ENCODE measurements around the gene TPCN1. TPM values are rescaled to one million over a fixed set of nuclear protein-coding genes. Genes with fewer than 3 reads are reported as not detected.

The TPCN1 gene
- total and polyA plus RNA-seq, 2 of the 8 experiments (the other 6 are each of a cell fraction or from before 2014, with no cell fraction given): 14.9 to 21.4 TPM

- no peak overlapping the region for H3K14ac ChIP-seq (ENCODE audit: insufficient read length)
- H3K9me3 ChIP-seq (ENCODE audit: insufficient read depth in 2 of 2, low read depth in 1 of 2, low read length in 1 of 2): no peaks in the 10 kb centered on the region
- no peak overlapping the region for H4K8ac ChIP-seq (ENCODE audit: extremely low read depth, insufficient read depth, low read length)
- no peak overlapping the region for H3K23ac ChIP-seq (ENCODE audit: insufficient read length)
- no peak overlapping the region for H3K4me2 ChIP-seq (ENCODE audit: insufficient read depth in 1 of 2, low read depth in 2 of 2, low read length in 2 of 2)
- no peaks in the 10 kb centered on the region for H3K27me3 ChIP-seq (replicated peaks in 1 of 4; ENCODE audit: control insufficient read depth in 3 of 4, extremely low read depth in 1 of 4, insufficient read depth in 3 of 4, low read length in 3 of 4)
- POLR2A ChIA-PET (ENCODE audit: partially characterized antibody): no interaction called here
- H3K4ac ChIP-seq (replicated peaks; ENCODE audit: insufficient read length, low read depth, low read length): no peak overlapping the region
- DNase-seq (ENCODE audit: low read depth in 1 of 2, low spot score in 2 of 2): no peak
- H2AK5ac ChIP-seq (ENCODE audit: low read depth, low read length): no peak overlapping the region
- CTCF ChIA-PET (ENCODE audit: partially characterized antibody): interaction anchor here (0.6 to 1.3 kb wide), 3 partner anchors 42 to 134 kb away, joined by 3 to 4 read pairs (median 4); no protein-coding TSS in a partner anchor
- H2BK120ac ChIP-seq (replicated peaks; ENCODE audit: low read depth, low read length): no peak overlapping the region
- H3K9ac ChIP-seq (replicated peaks in 1 of 4; ENCODE audit: extremely low read depth in 1 of 4, low read depth in 3 of 4, low read length in 3 of 4): no peak overlapping the region
- H2BK12ac ChIP-seq (ENCODE audit: low read depth, low read length): no peak overlapping the region
- no peak overlapping the region for H4K91ac ChIP-seq (replicated peaks; ENCODE audit: insufficient read length, low read length)
- H4K20me1 ChIP-seq (replicated peaks in 1 of 2; ENCODE audit: control insufficient read depth in 1 of 2, insufficient read depth in 2 of 2, low read length in 2 of 2): no peaks in the 10 kb centered on the region
- H2BK5ac ChIP-seq (ENCODE audit: low read depth, low read length): no peak overlapping the region
- FAIRE-seq: no peak
- no peak overlapping the region for H3K56ac ChIP-seq (replicated peaks; ENCODE audit: insufficient read length, low read depth, low read length)
- H3K79me2 ChIP-seq (ENCODE audit: control insufficient read depth in 1 of 2, insufficient read depth in 2 of 2, low read length in 2 of 2): no peaks in the 10 kb centered on the region
- H4K5ac ChIP-seq (ENCODE audit: insufficient read length, low read depth, low read length): no peak overlapping the region
- H2BK20ac ChIP-seq (ENCODE audit: low read length): no peak overlapping the region
- WGBS, 2 experiments (ENCODE audit: extremely low coverage in 1 of 2, insufficient coverage in 1 of 2, insufficient read length in 1 of 2, insufficient replicate concordance in 2 of 2, low coverage in 1 of 2, low lambda C conversion rate in 2 of 2, missing lambda C conversion rate in 1 of 2): 83% methylated on average over 7 of the region's 17 CpGs; no CpG with 5 or more reads in 1 of the 2 experiments
- no peak overlapping the region for H3K4me3 ChIP-seq (ENCODE audit: extremely low read depth in 1 of 4, insufficient read depth in 2 of 4, low read depth in 3 of 4, low read length in 4 of 4)
- no peak overlapping the region for H3K27ac ChIP-seq (ENCODE audit: low read depth, low read length)
- H3K4me1 ChIP-seq (replicated peaks in 1 of 4; ENCODE audit: control insufficient read depth in 3 of 4, insufficient read depth in 4 of 4, low read length in 3 of 4): no peaks in the 10 kb centered on the region
- H3K18ac ChIP-seq (ENCODE audit: extremely low read depth, low read length): no peak overlapping the region
- no peaks in the 10 kb centered on the region for H3K79me1 ChIP-seq (ENCODE audit: low read depth, low read length)
- H2BK15ac ChIP-seq (ENCODE audit: low read length): no peak overlapping the region
- H2AFZ ChIP-seq (ENCODE audit: low read length): no peak overlapping the region
- no peaks in the 10 kb centered on the region for H3K23me2 ChIP-seq (ENCODE audit: low read depth, low read length)
- H3K36me3 ChIP-seq (ENCODE audit: control insufficient read depth in 2 of 4, insufficient read depth in 4 of 4, low read length in 3 of 4): peaks cover 0 to 3% (median 0%) of the 10 kb centered on the region in 4 experiments; a peak in 2 of 8 replicates
- TF ChIP-seq SIN3A (conservative IDR thresholded peaks at IDR 0.05 in 1 of 2, IDR thresholded peaks at IDR 0.05 in 1 of 2; ENCODE audit: low read depth in 1 of 2, low read length in 2 of 2) (no peak), PHF8 (conservative IDR thresholded peaks at IDR 0.05; ENCODE audit: low read depth, low read length) (no peak), E2F6 (IDR thresholded peaks at IDR 0.05) (no peak), JUN (IDR thresholded peaks at IDR 0.05; ENCODE audit: low read depth, low read length) (no peak), EZH2 (IDR thresholded peaks at IDR 0.05; ENCODE audit: low read depth, low read length, severe bottlenecking) (no peak), GTF2F1 (IDR thresholded peaks at IDR 0.05; ENCODE audit: borderline replicate concordance, low read depth, low read length) (no peak), TAF1 (IDR thresholded peaks at IDR 0.05; ENCODE audit: low read depth, low read length) (no peak), SRF (IDR thresholded peaks at IDR 0.05; ENCODE audit: low read depth, low read length) (no peak), KDM4A (IDR thresholded peaks at IDR 0.05; ENCODE audit: low read depth, low read length, severe bottlenecking) (no peak), NRF1 (IDR thresholded peaks at IDR 0.05; ENCODE audit: low read depth, low read length) (no peak)
- TF ChIP-seq, protein P1, sequence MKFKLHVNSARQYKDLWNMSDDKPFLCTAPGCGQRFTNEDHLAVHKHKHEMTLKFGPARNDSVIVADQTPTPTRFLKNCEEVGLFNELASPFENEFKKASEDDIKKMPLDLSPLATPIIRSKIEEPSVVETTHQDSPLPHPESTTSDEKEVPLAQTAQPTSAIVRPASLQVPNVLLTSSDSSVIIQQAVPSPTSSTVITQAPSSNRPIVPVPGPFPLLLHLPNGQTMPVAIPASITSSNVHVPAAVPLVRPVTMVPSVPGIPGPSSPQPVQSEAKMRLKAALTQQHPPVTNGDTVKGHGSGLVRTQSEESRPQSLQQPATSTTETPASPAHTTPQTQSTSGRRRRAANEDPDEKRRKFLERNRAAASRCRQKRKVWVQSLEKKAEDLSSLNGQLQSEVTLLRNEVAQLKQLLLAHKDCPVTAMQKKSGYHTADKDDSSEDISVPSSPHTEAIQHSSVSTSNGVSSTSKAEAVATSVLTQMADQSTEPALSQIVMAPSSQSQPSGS (IDR thresholded peaks at IDR 0.05; ENCODE audit: low read length): no peak
Observed at GRCh38 chr12:113291586-113291985, 70.3 kb downstream of the TPCN1 start.

Measured in H1 (cell line).